Cardiac muscle cell (in vitro differentiated cells and primary cell): ENCODE results near the gene WDR55. TPM values are rescaled to one million over a fixed set of nuclear protein-coding genes. Genes with fewer than 3 reads are reported as not detected.
"Not testable (repeated sequence)": the region's sequence is repeated elsewhere in the genome, so short reads cannot be mapped to it uniquely, and the experiment has no call there.

Experiments
- DNase-seq, 2 donors: peaks; one replicate each; pipeline versions ENCODE4 v3.0.0 to v3.0.0-alpha.2; 2010 to 2017; ENCODE audit warnings: low read depth in 1 of 2, low spot score in 1 of 2
- H3K27ac ChIP-seq: fragments of 200-600 bp; sonication (generic); 2 replicates; pipeline ENCODE4 v1.5.1; 2016
- H3K27me3 ChIP-seq: fragments of 200-600 bp; sonication (generic); 2 replicates; pipeline ENCODE4 v1.6.0; 2016; ENCODE audit warnings: control low read depth
- H3K36me3 ChIP-seq: fragments of 200-600 bp; sonication (generic); 2 replicates; pipeline ENCODE4 v1.5.1; 2016; ENCODE audit warnings: control low read depth
- H3K4me1 ChIP-seq: fragments of 200-600 bp; sonication (generic); 2 replicates; pipeline ENCODE4 v1.8.1; 2017; ENCODE audit warnings: low read depth, mild to moderate bottlenecking, mixed run types
- H3K4me3 ChIP-seq: fragments of 200-600 bp; sonication (generic); 2 replicates; pipeline ENCODE4 v1.5.1; 2016; ENCODE audit warnings: mild to moderate bottlenecking
- H3K9me3 ChIP-seq: fragments of 200-600 bp; sonication (generic); 2 replicates; pipeline ENCODE4 v1.5.1; 2017; ENCODE audit warnings: low read depth, mild to moderate bottlenecking, control low read depth
- polyA plus RNA-seq: library from polyadenylated mRNA; unstranded; fragments of >200 nt; fragmentation: Nextera tagmentation; extraction: Ambion mirVana; gene quantifications from 2 replicates; pipeline ENCODE4 v1.2.1, GENCODE V29; 2016
- total RNA-seq: library from RNA; depleted of rRNA; stranded (reverse); fragments of >200 nt; gene quantifications from 2 replicates; pipeline ENCODE4 v1.2.3, GENCODE V29; 2016
- TF ChIP-seq, protein P1 (sequence below): IDR thresholded peaks from 2 replicates; pipeline ENCODE4 v1.5.1; 2012; ENCODE audit warnings: low read depth, mild to moderate bottlenecking, low read length

WDR55 gene
- total and polyA plus RNA-seq, 2 experiments from 2014 or later, result 17.7 to 23.8 TPM

DNA sequence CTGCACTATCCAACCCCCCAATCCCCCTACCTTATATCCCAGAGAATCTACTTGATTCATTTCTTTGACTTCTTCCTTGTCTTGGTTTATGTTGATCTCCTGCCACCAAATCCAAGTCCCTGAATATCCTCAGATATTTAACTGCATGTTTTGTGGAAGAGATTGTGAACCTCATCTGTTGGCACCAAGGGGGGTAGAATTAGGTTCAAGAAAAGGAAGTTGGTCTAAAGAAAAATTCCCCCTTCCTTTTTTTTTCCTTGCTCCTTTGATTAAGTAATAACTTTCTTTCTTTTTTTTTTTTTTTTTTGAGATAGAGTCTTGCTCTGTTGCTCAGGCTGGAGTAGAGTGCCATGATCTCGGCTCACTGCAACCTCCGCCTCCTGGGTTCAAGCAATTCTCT is 31.2 kb upstream of the WDR55 start:
- Histone ChIP-seq H3K36me3 (no peaks in the 10 kb centered on the region), H3K9me3 (no peaks in the 10 kb centered on the region), H3K27ac (no peak overlapping the region), H3K4me3 (no peak overlapping the region), H3K27me3 (no peaks in the 10 kb centered on the region), H3K4me1 (peaks cover 5% of the 10 kb centered on the region)
- no peak for DNase-seq
- TF ChIP-seq, protein P1, sequence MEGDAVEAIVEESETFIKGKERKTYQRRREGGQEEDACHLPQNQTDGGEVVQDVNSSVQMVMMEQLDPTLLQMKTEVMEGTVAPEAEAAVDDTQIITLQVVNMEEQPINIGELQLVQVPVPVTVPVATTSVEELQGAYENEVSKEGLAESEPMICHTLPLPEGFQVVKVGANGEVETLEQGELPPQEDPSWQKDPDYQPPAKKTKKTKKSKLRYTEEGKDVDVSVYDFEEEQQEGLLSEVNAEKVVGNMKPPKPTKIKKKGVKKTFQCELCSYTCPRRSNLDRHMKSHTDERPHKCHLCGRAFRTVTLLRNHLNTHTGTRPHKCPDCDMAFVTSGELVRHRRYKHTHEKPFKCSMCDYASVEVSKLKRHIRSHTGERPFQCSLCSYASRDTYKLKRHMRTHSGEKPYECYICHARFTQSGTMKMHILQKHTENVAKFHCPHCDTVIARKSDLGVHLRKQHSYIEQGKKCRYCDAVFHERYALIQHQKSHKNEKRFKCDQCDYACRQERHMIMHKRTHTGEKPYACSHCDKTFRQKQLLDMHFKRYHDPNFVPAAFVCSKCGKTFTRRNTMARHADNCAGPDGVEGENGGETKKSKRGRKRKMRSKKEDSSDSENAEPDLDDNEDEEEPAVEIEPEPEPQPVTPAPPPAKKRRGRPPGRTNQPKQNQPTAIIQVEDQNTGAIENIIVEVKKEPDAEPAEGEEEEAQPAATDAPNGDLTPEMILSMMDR, result no peak

DNA sequence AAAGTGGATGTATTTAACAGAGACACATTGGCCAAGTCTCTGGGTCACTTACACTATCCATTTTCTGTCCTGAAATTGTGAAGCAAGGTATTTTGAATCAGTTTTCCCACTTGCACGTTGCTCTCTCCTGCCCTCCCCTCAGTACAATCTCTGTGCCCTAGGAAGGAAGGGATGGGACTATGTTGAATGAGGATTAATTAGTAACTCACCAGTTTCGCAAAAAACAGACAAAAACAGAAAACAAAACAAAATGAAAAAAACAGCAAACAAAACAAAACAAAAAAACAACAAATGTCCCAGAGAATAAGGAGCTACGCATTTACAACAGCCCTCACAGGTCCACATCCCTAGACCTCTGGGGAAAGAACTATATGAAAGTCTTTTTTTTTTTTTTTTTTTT is 30.6 kb upstream of the WDR55 start:
- H3K4me3 ChIP-seq, result no peak overlapping the region
- TF ChIP-seq, protein P1, result no peak
- no peak overlapping the region for H3K27ac ChIP-seq
- no peaks in the 10 kb centered on the region for H3K9me3 ChIP-seq
- DNase-seq, result no peak
- no peaks in the 10 kb centered on the region for H3K27me3 ChIP-seq
- H3K36me3 ChIP-seq, result no peaks in the 10 kb centered on the region
- peaks cover 5% of the 10 kb centered on the region for H3K4me1 ChIP-seq

DNA sequence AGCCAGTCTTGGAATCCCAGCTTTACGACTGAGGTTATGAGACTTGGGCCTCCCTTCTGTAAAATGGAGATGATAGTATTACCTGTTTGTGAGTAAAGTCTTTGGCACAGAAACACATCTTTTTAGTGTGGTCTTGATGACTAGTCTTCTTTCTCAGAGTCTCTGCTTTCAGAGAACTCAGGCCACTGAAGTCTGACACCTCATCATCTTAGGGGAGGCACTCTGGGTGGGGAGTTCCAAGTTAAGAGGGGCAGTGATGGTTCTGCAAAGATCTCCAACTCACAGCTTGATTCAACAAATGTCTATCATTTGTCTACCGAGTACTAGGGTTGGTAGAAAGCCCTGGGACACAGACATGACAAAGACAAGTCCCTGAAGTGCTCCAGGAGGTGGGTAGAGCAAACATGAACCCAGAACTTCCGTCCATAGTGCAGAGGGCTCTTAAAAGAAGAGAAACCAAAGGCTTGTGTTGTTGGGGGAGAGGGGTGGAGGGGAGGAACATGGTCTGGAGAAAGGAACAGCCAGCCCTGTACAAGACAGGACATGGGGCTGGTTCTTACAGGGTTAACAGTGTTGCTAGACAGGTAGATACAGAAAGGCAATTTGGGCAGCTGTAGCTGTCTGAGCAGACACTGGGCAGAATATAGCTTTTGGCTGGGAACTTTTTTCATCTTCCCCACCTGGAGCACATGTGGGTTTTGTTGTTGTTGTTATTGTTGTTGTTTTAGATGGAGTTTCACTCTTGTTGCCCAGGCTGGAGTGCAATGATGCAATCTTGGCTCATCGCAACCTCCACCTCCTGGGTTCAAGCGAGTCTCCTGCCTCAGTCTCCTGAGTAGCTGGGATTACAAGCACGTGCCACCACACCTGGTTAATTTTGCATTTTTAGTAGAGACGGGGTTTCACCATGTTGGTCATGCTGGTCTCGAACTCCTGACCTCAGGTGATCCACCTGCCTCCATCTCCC is 29.1 kb upstream of the WDR55 start:
- TF ChIP-seq, protein P1, result no peak
- H3K4me3 ChIP-seq, result no peak overlapping the region
- H3K27ac ChIP-seq, result no peak overlapping the region
- no peaks in the 10 kb centered on the region for H3K9me3 ChIP-seq
- H3K4me1 ChIP-seq, result peaks cover 9% of the 10 kb centered on the region
- no peaks in the 10 kb centered on the region for H3K27me3 ChIP-seq
- no peak for DNase-seq
- H3K36me3 ChIP-seq, result no peaks in the 10 kb centered on the region

DNA sequence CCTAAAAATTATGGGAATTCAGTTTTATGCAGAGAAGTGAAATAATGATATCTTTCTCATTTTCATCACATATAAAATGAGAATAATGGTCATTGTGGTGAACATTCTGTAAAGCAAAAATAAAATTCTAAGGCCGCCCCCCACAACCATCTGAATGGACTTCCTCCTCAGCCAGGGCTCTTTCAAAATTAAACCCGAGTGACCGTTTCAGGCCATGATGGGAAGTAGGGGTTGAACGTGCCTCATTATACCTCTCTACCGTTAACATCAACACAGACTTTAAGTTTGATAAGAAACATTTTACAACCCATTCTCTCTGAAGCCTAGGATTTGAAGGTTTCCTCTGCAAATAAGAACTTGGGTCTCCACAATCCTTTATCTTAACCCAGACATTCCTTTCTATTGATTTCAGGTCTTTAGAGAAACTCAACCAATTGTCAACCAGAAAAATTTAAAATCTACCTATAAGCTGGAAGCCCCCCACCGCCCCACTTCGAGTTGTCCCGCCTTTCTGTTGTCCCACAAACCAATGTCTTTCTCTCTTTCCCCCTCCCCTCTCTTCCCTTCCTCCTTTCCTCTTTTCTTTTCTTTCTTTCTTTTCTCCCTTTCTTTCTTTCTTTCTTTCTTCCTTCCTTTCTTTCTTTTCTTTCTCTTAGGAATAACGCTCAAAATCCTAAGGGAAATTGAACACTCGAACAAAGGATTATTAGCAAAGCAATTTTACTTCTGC is 27.2 kb upstream of the WDR55 start:
- Histone ChIP-seq H3K36me3 (no peaks in the 10 kb centered on the region), H3K4me1 (peaks cover 9% of the 10 kb centered on the region), H3K9me3 (no peaks in the 10 kb centered on the region), H3K4me3 (no peak overlapping the region), H3K27ac (no peak overlapping the region), H3K27me3 (no peaks in the 10 kb centered on the region)
- TF ChIP-seq, protein P1, result no peak
- DNase-seq, result no peak

DNA sequence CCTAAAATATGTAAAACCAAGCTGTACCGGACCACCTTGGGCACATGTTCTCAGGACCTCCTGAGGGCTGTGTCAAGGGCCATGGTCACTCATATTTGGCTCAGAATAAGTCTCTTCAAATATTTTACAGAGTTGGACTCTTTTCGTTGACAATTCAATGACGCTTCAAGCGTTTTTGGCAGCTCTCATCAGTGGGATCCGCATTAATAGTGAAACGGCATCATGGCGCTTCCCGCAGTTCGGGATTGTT is 25.9 kb upstream of the WDR55 start:
- not testable (repeated sequence) for H3K36me3 ChIP-seq, H3K4me1 ChIP-seq, DNase-seq, H3K27me3 ChIP-seq, H3K9me3 ChIP-seq, H3K27ac ChIP-seq
- H3K4me3 ChIP-seq, result peak overlapping the region; percentile 56
